C4-2B (cell line): Measurements from ENCODE around the gene C14orf119.
A peak's percentile ranks its signal among the peaks of the same experiment; 100 is the strongest.

Experiments
- H3K27ac ChIP-seq: fragments of 450-650 bp; 2 replicates; pipeline ENCODE4 v1.5.1; 2017
- CTCF ChIP-seq: fragments of 450-650 bp; conservative IDR thresholded peaks from 2 replicates; pipeline ENCODE4 v1.5.1; 2017; ENCODE audit warnings: mild to moderate bottlenecking
- ZFX ChIP-seq: fragments of 450-650 bp; IDR thresholded peaks from 2 replicates; pipeline ENCODE4 v1.6.1; 2017

The C14orf119 gene

GRCh38 chr14:23056956-23057756 lies 38.1 kb upstream of the C14orf119 start, which contains the start of gene CDH24:
CDH24 (minus strand) TSS chr14:23057520; CDS start chr14:23055733, 1,787 bp downstream.
- peak within 1 kb of the TSS; percentile 73 for H3K27ac ChIP-seq

GRCh38 chr14:23057757-23058653 lies 37.3 kb upstream of the C14orf119 start:
- TF ChIP-seq CTCF = peak; percentile 93
- no peak for TF ChIP-seq ZFX
- H3K27ac ChIP-seq = peak overlapping the region; percentile 73

More at GRCh38 chr14:23056956-23057756, 38.1 kb upstream of the C14orf119 start, which contains the start of gene CDH24:
- TF ChIP-seq ZFX = no peak
- no peak for TF ChIP-seq CTCF

GRCh38 chr14:23058654-23059504 lies 36.4 kb upstream of the C14orf119 start:
- TF ChIP-seq CTCF (no peak), ZFX (no peak)
- no peak overlapping the region for H3K27ac ChIP-seq

- TF ChIP-seq CTCF = no peak
- no peak for TF ChIP-seq ZFX
- H3K27ac ChIP-seq = no peak overlapping the region
Observed at GRCh38 chr14:23060536-23061260, 34.6 kb upstream of the C14orf119 start.

- TF ChIP-seq CTCF (no peak), ZFX (no peak)
- no peak overlapping the region for H3K27ac ChIP-seq
Observed at GRCh38 chr14:23062002-23062401, 33.3 kb upstream of the C14orf119 start.

- TF ChIP-seq CTCF (no peak), ZFX (no peak)
- H3K27ac ChIP-seq = no peak overlapping the region
Observed at GRCh38 chr14:23063601-23064000, 31.7 kb upstream of the C14orf119 start.
